ENCODE data around the gene MYEOV.

Gene MYEOV

DNA sequence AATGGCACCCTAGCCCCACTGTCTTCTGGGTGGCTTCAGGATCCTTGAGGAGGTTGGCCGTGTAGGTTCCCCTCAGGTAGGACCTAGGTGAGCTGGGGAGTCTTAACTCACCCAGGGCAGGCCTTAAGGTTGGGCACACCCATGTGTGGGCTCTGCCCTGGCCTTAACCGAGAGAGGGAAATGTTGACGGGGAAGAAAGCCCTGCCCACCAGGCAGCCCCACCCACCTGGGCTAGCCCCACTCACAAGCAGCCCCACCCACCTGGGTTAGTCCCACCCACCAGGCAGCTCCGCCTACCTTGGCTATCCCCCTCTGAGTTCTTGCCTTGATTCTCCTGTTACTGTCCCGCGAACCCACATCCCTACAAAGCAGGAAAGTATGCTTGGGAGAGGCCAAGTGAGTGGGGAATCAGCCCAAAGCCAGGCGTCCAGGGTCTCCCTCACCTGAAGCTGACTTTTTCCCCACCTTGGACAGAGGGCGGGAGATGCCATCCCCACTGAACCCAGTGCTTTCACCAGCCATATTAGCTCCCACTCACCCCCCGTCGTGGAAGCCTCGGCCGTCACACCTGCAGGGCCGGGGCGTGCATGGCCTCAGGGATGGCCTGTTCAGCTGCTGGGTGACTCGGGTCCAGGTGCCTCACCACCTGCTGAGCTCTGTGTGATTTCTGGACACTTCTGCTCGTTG, at the start of gene MYEOV:
Gene MYEOV (plus strand): TSS at position 337 of the 687 bp plus-strand sequence. CDS start 1,200 bp downstream, outside the sequence.
- peak; percentile 55 for DNase-seq

DNA sequence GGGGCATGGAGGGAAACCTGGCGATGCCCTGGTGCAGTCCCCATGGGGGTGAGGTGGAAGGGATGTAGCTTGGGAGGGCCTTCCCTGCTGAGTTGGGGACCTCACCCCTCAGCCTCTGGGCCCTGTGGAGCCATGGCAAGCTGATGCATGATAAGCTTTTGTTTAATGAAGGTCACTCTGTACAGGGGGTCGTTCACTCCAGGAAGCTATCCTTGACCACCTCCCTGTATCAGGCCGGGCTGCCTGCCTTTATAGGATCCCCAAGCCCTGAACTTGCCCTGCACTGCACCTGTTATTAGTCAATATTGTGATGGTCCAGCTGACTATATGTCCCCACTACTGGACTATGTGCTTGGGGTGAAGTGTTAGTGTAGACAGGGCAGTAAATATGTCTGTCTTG, 49.7 kb upstream of the MYEOV start:
- DNase-seq = no peak

DNA sequence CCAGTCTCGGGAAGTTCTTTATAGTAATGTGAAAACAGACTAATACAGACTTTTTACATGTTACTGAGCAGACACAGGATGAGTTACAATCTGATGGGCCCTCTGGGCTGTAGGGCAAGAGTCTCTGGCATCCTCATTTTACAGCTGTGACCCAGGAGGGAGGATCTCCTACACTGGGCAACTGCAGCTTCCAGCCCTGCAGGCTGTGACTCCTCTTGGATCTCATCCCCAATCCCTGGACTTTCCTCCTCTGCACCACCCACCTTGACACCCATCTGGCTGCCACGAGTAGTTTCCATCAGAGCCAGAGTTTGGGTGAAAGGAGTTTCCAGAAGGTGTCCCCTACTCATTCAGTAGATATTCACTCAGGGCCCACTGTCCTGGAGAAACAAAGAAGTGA, 48.9 kb upstream of the MYEOV start:
- no peak for DNase-seq

DNA sequence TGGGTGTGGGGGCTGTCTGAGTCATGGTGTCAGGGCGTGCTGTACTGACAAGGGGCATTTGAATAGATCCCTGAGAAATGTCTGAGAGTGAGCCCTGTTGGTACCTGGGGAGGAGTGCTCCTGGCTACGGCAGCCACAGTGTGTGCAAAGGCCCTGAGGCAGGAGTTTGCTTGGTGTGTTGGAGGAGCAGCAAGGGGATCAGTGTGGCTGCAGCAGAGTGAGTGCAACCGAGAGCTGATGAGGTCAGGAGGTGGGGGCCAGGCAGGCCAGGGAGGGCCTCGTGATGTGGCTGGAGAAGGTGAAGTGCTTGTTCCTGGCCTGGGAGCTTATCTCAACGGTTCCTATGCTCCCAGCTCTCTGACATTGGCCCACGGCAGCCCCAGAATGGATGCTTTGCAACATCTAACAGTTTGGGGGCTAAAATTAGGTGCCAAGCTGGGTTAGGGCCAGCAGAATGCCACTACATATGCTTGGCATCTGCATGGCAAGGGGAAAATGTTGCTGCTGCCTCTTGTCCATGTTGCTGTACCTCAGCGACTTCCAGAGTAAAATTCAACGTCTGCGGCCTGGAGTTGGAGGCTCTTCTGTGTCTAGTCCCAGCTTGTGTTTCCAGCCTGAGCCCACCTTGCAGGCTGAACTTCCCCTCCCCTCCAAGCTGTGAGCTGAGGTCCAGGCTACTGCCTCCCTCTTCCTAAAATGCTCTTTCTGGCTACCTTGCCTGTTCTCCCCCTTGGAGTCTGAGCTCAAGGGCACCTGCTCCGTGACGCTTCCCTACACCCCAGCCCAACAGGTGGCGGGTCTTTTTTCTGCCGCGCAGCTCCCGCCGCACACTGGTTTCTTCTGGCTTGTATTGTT, 48.2 kb upstream of the MYEOV start:
- no peak for DNase-seq

DNA sequence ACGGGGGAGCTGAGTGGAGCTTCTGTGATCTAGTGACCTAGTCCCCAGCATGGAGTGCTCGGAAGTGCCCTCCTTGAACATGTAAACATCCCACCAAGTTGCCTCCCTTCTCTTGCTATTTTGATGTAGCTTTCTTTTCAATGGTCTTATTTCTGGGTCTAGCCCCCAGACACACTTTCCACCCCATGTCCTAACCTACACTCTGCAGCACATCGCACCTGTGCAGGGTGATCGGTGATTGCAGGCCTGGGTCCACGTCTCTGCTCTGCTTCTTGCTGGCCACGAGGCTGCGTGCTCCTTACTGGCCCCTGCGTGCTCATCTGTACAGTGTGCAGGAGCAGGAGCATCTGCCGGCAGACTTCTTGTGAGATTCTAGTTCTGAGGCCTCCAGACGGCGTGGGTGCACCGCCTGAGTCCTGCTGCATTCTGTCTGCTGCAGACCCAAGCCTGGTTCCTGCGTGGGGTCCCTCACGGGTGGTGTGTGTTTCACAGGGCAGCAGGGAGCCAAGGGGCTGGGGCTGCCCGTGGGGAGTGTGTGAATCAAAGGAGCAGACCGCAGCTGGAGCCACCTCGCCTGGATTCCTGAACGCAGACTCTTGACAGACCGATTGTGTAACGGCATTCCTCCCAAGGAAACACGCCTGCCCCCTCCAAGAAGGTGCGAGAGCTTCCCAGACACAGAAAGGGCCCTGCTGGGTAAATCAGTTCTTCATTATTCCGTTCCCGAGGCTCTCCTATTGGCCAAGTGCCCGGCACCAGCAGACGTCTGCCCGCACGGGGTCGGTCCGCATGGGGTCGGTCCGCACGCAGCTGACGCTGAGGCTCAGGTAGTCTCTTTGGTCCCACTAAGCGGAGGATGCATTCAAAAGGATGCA, 44.4 kb upstream of the MYEOV start:
- no peak for DNase-seq

DNA sequence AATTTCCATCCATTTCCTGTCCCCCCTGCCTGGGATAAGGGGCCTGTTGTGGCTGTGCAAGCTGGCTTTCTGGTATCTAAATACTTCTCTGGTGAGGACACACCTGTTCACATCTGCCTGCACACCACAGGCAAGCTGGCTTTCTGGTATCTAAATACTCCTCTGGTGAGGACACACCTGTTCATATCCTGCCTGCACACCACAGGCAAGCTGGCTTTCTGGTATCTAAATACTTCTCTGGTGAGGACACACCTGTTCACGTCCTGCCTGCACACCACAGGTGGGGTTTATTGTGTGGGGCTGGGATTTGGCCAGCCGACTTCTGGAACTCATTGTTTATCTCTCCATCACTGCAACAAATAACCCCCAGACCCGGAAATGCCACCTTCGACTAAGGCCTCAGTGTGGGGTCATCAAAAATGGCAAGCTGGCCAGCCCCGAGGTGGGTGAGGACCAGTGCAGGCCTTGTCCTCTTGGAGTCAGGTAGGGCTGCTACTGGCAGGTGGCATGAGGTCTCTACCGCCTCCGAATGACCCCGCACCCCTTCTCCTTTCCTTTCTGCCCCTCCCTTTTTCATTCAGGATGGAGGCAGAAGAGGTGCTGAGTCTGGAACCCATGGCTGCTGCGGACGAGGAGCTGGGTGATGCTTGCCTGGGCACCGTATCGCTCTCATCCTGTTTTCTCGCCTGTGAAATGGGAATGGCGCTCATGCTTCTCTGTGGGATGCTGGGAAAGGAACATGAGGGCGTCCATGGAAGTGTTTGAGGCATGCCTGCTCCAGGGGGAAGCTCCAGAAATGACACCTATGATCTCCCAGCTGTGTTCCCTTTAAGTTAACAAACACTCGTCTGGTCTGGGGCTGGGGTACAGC, 43.5 kb upstream of the MYEOV start:
- no peak for DNase-seq

DNA sequence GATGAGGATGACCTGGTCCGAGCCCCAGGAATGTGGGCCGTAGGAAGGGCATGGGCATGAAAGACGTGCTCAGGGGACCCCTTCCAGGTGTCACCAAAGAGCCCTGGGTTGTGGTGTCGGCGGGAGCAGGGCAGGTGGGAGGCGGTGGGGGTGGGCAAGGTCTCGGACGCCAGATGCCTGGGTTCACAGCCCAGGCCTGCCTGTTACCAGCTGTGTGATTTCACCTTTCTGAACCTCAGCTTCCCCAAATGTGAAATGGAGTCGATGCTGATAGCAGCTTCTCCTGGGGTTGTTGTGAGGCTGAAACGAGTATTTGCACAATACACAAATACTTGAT, 42.9 kb upstream of the MYEOV start:
- no peak for DNase-seq

DNA sequence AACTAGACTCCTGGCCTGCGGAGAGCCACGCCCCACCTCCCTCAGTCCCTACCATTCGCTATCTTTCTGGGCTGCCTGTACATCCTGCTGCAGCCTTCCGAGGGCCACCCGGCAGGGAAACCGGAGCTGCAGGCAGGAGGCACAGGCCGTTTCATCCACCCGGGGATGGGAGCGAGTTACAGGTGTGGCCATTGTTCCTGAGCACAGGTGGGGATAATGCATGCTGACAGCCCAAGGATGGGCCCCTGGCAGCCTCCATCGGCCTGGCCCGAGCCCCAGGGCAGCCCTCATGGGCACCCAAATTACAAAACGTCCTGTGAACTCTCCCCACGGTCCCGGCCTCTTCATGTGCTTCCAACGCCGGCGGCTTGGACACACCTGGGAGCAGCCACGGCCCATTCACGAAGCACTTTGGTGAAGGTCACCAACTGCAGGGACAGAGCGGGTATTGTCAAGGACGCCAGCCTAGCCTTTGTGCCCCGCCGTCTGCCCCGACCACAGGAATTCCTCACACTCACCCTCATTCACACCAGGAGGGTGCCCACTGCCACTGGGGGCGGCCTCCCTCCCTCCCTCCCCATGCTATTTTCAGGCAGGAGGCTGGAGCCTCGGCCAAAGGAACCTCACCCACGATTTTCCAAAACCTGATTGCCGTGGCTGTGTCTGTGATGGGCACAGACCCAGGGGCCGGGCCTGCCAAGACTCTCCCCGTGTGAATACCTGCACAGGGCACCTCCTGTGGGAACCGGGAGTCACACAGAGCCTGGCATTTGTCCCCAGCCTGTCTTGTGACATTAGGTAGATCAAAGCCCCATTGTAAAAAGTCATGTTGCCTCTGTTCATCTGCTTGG, 42.1 kb upstream of the MYEOV start:
- DNase-seq = no peak

DNA sequence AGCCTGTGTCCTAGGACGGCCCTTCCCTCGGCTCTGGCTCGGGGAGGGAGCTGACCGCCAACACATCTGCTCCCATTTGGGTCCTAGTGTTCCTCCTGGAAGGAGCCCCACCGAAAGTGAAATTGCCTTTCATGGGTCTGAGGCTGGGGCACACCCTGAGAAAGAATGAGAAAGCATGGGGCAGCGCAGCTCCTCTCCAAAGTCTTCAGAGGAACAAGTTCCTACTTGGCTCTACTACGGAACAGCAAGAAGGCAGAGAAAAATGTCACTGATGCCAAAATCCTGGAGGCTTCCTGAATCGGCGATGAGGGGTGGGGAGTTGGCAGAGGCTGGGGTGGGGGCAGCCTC, 41.5 kb upstream of the MYEOV start:
- no peak for DNase-seq

DNA sequence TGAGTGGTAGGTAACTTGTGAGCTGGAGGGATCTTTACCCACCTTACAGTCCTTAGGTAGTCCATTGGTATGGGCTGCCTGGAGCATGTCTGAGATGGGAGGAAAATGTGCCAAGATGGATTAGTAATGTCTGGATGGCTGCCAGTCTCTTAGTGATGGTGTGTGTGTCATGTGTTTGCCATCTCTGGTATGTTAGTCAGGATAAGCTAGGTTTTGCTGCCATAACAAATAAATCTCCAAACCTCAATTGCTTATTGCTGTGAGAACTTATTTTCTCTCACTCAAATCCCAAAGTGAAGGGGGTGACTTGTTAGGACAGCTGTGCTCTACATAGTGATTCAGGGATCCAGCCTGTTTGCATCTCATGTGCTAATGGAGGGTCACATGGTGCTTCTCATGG, 40.9 kb upstream of the MYEOV start:
- DNase-seq = no peak

DNA sequence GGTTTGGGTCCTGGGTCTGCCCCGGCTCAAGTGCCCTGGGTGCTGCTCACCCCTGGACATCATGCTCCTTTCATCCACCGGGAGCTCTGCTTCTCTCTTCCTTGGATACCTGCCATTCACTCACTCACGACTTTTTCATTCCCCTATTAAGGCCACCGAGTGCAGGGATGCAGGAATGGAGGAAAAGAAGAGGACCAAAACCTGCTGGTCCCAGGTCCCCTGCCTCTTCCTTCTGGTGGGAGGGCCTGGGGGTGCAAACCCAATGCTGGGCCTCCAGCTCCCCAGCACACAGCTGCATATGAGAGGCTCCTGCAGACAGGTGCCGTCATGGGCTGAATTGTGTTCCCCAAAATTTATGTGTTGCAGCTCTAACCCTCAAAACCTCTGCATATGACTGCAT, 36.8 kb upstream of the MYEOV start:
- no peak for DNase-seq

DNA sequence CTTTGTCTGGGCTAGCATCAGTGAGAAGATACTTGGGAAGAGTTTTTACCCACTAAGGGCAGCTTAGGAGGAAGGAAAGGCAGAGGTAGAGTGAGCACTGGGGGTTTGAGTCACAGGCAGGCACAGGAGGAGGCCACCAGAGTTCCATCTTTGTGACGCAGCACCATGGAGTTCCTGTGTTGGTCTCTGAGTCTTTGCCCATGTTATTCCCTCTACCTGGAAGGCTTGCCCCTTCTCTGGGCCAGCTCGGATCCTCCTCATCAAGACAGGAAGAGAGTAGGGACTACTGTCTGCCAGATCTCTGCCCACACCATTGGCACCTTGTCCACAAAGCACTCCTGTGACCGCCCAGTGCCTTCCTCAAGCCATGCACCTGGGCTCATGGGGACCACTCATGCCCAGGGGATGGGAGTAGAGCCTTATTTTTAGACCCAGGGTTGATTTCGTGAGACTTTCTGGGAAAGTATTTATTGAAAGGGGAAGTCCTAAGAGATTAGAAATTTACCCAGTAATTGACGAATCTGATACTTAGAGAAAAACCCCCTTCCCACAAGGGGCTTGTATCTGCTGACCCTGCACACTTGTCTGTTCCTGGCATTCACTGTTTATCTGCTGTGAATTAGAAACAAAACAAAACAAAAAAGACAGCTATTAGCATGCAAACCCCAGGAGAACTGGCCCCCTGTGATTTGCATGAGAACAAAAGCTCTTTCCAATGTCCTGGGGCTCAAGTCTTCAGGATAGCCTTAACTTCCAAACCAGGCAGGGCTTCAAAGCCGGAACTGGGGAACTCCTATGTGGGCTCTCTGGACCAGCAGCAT, 35.9 kb upstream of the MYEOV start:
- DNase-seq = no peak

DNA sequence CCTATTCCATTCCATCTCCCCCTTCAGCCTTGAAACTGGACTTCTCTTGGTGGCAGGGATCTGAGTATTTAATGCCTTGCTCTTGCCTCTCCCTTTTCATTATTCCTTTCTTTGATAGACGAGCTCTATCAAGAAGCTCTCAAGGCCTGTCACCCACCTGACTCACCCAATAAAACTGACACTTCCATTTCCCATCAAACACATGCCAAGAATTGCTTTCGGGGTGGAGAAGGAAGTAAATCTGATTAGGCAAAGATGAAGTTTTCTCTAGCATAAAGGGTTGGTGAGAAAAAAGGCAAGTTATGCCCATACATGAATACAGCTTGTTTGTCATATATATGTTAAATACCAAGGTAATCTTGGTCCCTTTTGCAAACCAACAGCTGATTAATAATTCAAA, 34.9 kb upstream of the MYEOV start:
- DNase-seq = no peak

DNA sequence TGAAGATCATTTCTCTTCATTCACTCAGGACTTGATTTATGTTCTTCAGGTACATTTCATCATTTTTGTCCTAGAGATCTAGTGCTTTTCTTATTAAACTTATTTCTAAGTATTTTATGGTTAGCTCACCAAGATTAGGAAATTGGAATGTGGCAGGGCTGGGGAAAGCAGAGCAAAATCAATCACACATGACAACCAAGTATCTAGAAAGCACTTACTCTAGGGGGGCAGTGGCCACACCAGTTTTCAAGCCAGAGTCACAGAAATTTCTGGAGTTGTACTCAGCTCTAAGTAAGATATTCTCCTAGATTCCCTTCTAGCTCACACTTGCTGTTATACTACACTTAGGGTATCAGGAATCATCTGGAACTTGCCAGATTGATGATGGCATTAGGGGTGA, 33.3 kb upstream of the MYEOV start:
- DNase-seq = no peak

DNA sequence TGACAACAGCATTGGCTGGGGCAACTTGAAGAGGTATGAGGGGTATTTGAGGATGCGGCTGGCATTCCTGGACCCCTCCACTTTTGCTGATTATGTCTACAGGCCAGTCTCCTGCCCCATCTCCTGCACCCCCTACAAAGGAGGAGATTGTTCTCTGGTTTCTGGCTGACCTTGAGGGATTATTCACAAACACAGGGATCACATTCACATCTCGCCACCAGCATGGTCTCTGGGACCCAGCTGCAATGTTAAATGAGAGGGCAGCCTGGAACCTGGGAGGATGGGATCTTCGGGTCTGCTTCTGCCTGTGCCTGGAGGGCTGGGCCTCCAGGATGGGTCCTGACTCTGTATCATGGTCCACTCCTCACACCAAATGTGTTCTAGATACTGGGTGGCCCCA, 32.8 kb upstream of the MYEOV start:
- no peak for DNase-seq

DNA sequence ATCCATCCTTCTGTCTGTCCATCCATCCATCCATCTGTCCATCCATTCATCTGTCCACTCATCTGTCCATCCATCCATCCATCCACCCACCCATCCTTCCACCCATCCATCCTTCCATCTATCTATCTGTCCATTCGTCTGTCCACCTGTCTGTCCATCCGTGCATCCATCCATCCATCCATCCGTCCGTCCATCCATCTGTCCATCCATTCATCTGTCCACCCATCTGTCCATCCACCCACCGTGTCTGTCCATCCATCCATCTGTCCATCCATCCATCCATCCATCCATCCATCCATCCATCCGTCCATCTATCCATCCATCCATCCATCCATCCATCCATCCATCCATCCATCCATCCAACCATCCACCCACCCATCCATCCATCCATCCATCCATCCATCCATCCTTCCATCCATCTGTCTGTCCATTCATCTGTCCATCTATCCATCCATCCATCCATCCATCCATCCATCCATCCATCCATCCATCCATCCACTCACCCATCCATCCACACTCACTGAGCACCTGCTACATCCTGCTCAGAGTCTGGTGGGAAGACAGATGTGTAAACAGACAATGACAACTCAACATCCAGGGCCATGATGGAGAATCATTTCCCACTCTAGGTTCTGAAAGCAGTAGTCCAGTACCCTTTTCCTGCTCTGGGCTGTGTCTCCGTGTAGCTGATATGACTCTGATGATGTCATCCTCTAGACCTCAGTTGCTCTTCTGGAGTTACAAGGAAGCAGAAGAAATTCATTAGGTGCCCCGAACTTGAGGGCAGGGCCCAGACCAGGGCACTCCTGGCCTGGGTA, 30.8 kb upstream of the MYEOV start:
- no peak for DNase-seq

DNA sequence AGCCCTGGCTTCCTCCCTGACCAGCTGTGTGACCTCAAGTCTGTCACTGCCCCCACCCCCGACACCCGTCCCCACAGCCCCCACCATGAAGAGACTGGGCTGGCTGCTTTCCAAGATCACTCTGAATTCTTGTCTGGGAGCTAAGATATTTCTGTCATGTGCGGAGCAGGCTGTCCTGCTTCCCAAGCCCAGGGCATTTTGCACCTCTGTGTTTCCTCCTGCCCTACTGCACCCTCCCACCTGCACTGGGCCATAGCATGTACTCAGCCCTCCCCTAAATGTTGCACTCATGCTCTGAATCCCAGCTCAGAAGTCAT, 30.3 kb upstream of the MYEOV start:
- DNase-seq = no peak

DNA sequence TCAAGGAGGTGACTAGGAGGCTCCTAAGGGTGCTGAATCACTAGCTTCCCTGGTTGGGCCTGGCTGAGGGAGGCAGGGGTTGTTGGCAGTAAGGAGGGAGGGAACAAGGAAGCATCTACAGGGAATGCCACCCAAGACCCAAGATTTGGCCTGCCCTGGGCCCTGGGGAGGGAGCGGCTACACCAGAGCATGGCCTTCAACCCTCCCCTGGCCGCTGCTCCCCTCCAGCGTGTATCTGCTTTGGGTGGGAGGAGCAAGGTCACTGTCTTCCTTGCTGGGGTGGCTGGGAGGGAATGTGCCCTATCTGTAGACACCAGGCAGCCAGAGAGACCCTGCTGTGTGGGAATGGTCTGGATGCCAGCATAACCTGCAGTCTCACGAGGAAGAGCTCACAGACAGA, 29.5 kb upstream of the MYEOV start:
- DNase-seq = no peak

DNA sequence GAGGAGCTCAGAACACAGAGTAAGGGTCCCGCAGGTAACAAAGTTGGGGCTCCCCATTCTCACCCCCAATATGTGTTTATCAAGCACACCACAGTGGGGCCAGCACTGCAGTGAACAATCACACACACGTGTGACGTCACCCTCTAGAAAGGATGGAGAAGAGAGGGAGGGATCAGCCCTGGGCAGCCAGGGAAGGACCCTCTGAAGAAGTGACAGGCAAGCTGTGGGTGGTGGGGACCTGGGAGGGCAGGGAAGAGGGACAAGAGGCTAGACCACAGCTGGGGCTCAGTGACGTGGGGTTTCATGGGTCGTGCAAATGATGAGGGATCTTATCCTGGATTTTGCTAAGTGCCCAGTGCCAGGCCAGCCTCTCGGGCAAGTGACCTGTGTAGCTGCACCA, 28.7 kb upstream of the MYEOV start:
- no peak for DNase-seq

DNA sequence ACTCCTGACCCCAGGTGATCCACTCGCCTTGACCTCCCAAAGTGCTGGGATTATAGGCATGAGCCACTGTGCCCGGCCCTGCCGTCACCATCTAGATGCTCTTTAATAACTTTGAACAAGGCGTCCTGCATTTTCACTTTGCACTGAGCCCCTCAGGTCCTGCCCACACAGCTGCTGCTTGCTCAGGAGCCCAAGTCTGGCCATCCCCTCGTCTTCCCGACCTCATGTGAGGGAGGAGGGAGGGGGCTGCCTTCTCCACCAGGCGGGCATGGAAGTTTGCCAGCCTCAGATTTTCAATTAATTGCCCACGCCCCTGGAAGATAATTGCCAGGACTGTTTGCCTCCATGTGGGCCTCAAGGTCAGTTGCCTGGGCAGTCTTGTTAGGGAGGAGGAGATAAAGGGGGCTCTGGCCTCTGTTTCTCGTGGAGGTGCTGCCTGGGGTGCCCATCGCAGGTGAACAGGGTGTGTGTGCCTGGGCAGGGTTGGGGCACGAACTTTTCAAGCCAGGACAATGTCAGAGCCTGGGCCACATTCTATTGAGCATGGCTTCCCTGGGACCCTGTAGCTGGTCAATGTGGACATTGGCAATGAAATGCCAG, 27.9 kb upstream of the MYEOV start:
- DNase-seq = no peak

All from stimulated activated CD4-positive, alpha-beta T cell treated with anti-CD3 and anti-CD28 coated beads, Interleukin-4, amount 100 ng/mL, for 1 hour (primary cell).